ENCODE measurements around the gene TUBGCP4.

GRCh38 chr15:43420435-43420834 is 49.5 kb downstream of the TUBGCP4 start:
- TF ChIP-seq SPI1 (IDR thresholded peaks at IDR 0.05; ENCODE audit: borderline replicate concordance, low read depth) = no peak
- no peak for TF ChIP-seq CTCF (IDR thresholded peaks at IDR 0.05; ENCODE audit: insufficient read depth, low read length)
- no peak for TF ChIP-seq POLR2AphosphoS5 (IDR thresholded peaks at IDR 0.05; ENCODE audit: low read depth)

Measured in HL-60 (cell line).